NCI-H1105 treated with DMSO at 0.1 percent for 48 hours (cell line): ENCODE results near the gene FAM43B.

Source experiments
- DNase-seq: peaks from one replicate; lab custom pipeline; 2025; lab: John Stamatoyannopoulos, UW

FAM43B gene

GRCh38 chr1:20590306-20590777, 38.0 kb downstream of the FAM43B start:
- DNase-seq: no peak

GRCh38 chr1:20593756-20594155, 41.4 kb downstream of the FAM43B start:
- DNase-seq: no peak

- DNase-seq: no peak
Observed at GRCh38 chr1:20594746-20595145, 42.4 kb downstream of the FAM43B start.

DNA sequence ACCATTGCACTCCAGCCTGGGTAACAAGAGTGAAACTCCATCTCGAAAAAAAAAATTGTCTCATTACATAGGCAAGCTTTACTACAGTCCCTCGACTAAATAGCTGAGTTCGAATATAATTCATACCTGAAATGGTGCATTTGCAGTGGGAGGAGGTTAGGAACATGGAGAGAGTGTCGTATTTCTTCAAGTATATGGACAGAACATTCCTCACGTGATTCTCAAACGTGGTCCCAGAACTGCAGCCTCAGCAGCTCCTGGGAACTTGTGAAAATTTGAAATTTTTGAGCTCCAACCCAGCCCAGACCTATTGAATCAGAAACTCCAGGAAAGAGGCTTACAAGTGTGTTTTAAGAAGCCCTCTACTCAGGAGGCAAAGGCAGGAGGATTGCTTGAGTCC, 43.7 kb downstream of the FAM43B start:
- DNase-seq: no peak

DNA sequence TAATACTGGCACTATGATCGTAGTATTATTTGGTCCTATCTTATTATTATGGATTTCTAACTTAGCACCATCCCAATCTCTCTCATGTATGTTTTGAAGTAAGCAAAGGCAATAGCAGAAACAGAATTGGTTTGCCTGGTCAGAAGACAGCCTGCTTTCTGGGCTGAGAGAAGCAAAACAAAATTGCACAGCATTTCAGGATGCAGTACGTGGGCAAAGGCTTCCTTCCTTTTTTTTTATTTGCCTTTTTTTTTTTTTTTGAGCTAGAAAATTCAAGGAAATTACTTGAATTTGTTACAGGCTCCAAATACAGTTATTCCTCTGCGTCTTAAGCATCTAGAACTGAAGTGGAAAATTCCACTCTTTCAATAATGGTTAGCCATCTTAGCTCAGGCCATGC, 45.3 kb downstream of the FAM43B start:
- no peak for DNase-seq

DNA sequence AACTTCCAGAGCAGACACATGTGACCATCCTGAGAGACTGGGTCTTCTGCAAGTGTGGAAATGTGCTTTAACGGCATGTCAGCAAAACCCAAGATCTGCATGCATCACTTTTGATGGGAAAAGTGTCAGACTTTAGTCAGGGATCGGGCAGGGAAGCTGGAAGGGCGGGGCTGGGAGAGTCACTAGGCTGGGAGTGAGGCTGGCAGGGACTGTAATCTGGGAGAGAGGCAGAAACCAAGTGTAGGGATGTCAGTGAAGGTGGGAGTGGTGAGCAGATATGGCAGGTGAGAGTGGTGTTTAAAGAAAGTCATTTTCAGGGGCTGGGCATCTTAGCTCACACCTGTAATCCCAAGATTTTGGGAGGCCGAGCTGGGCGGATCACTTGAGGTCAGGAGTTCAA, 47.8 kb downstream of the FAM43B start:
- DNase-seq: no peak

DNA sequence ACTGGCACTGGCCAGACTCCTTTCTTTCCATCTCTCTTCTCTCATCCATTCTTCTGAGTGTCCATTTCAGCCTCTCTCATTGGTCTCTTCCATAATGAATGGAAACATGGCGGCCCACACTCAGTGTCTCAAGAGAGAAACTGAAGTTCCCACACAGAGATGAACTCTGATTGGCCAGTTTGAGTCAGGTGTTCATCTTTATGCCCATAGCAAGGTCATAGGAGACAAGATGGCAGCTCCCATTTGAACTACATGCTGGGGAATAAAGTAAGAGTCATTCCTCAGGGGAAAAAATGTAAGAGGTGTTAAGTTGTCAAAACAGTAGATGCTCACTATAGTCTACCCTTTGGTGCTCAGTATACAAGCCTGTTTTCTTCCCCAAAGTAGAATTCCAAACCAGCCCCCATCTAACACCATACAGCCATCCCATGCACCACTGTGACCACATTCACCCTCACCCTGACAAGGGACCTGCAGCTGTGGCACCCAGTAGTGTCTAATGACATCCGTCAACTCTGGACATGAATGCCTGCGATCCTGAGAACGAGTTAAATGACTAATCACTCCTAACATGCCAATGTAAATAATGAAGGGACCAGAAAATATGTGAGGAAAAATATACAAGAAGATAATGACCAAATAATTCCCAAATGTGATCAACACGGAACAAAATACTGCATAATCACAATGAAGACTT, 48.9 kb downstream of the FAM43B start:
- DNase-seq: no peak

- DNase-seq: no peak
Observed at GRCh38 chr1:20602851-20603450, 50.6 kb downstream of the FAM43B start.

GRCh38 chr1:20603504-20604464, 51.4 kb downstream of the FAM43B start:
- DNase-seq: no peak
